HepG2 (cell line): ENCODE results near the gene ZCCHC24. TPM values are rescaled to one million over a fixed set of nuclear protein-coding genes. Genes with fewer than 3 reads are reported as not detected.
A peak's percentile ranks its signal among the peaks of the same experiment; 100 is the strongest.

ENCODE experiments used
- AKNA ChIP-seq: sonication (generic); formaldehyde crosslinking; IDR thresholded peaks from 2 replicates; pipeline ENCODE4 v1.4.0; 2020; ENCODE audit warnings: missing genetic modification reagents, borderline replicate concordance
- CBX2 ChIP-seq, 2 experiments: fragments of 200-600 bp in 1 of 2; sonication (generic); formaldehyde crosslinking in 1 of 2; IDR thresholded peaks; 2 replicates each; pipeline versions ENCODE4 v1.7.0 to v1.8.1; 2018 to 2022; ENCODE audit warnings: low read depth in 2 of 2, low read length in 1 of 2, mild to moderate bottlenecking in 1 of 2, missing genetic modification reagents in 1 of 2
- ELK4 ChIP-seq: sonication (generic); formaldehyde crosslinking; IDR thresholded peaks from 2 replicates; pipeline ENCODE4 v1.9.0; 2021; ENCODE audit warnings: missing genetic modification reagents, borderline replicate concordance
- REL ChIP-seq: sonication (generic); formaldehyde crosslinking; conservative IDR thresholded peaks from 2 replicates; pipeline ENCODE4 v1.8.0; 2022; ENCODE audit warnings: mild to moderate bottlenecking, missing genetic modification reagents, moderate library complexity
- RERE ChIP-seq: IDR thresholded peaks from 2 replicates; pipeline ENCODE4 v1.6.1; 2016; ENCODE audit warnings: low read depth, missing genetic modification reagents, missing compliant biosample characterization
- SMAD9 ChIP-seq: sonication (generic); formaldehyde crosslinking; IDR thresholded peaks from 2 replicates; pipeline ENCODE4 v1.5.1; 2020; ENCODE audit warnings: mild to moderate bottlenecking, missing genetic modification reagents
- TEAD3 ChIP-seq: optimal IDR thresholded peaks from 2 replicates; pipeline ENCODE3; 2016; ENCODE audit warnings: borderline replicate concordance
- THRA ChIP-seq: sonication (generic); formaldehyde crosslinking; IDR thresholded peaks from 2 replicates; pipeline ENCODE4 v1.4.0; 2020; ENCODE audit warnings: missing genetic modification reagents, borderline replicate concordance
- polyA plus RNA-seq, 8 experiments: library from polyadenylated mRNA; depleted of rRNA in 3 of 8; stranded (reverse) in 7 of 8; unstranded in 1 of 8; fragments of >200 nt; fragmentation: Illumina TruSeq in 4 of 8; extraction: Trizol in 4 of 8; gene quantifications; 2 replicates each; pipeline versions ENCODE4 v1.2.1 to v1.2.3, GENCODE V29; 2011 to 2016; ENCODE audit warnings: low read depth in 4 of 8, missing spikeins in 1 of 8, mixed read lengths in 1 of 8; ENCODE audit not compliant: insufficient read depth in 1 of 8
- total RNA-seq, 5 experiments: library from RNA; depleted of rRNA; stranded (reverse); fragments of >200 nt; fragmentation: Illumina TruSeq; extraction: Trizol; gene quantifications; 2 replicates each; pipeline ENCODE4 v1.2.3, GENCODE V29; 2016; ENCODE audit warnings: low read depth in 1 of 5

Gene ZCCHC24
- total and polyA plus RNA-seq, 2 of the 13 experiments (the other 11 are each of a cell fraction or from before 2014, with no cell fraction given) = 3.1 to 7.9 TPM

- 0 out of 2 replicates have a peak, but pooled peaks have one; percentile 55 for TF ChIP-seq RERE (CRISPR knock-in tag)
- TF ChIP-seq SMAD9 (CRISPR knock-in tag) = no peak
- TF ChIP-seq CBX2 (IDR thresholded peaks at IDR 0.05; ENCODE audit: low read depth, low read length) = no peak
- no peak for TF ChIP-seq CBX2 (CRISPR knock-in tag; IDR thresholded peaks at IDR 0.05; ENCODE audit: low read depth)
- no peak for TF ChIP-seq REL (CRISPR knock-in tag)
- peak; percentile 52 for TF ChIP-seq TEAD3 (CRISPR knock-in tag)
- peak; percentile 74; the same call in 1 of the 2 replicates for TF ChIP-seq ELK4 (CRISPR knock-in tag)
- TF ChIP-seq AKNA = no peak
- 0 out of 2 replicates have a peak, but pooled peaks have one; percentile 12 for TF ChIP-seq THRA (CRISPR knock-in tag)
Measured at GRCh38 chr10:79380125-79380945, 65.1 kb downstream of the ZCCHC24 start (continued).
